HTR-8/SVneo (cell line): ENCODE results near the gene PNKP.

ENCODE experiments used
- DNase-seq: peaks from one replicate; pipeline ENCODE4 v3.0.0; 2011; ENCODE audit warnings: low spot score, mixed read lengths; ENCODE audit not compliant: insufficient read length
- FAIRE-seq: peaks from 2 replicates; lab custom pipeline; 2011; peaks lifted over from hg19 to GRCh38; lab: Jason Lieb, UNC

PNKP gene

GRCh38 chr19:49890349-49891311 is 23.3 kb upstream of the PNKP start:
- DNase-seq (no peak), FAIRE-seq (no peak)

- FAIRE-seq = no peak
- DNase-seq = no peak
Observed at GRCh38 chr19:49889687-49890348, 22.4 kb upstream of the PNKP start.

GRCh38 chr19:49889038-49889686 is 21.8 kb upstream of the PNKP start:
- FAIRE-seq = no peak
- no peak for DNase-seq

- FAIRE-seq = no peak
- no peak for DNase-seq
Observed at GRCh38 chr19:49888510-49888824, 21.1 kb upstream of the PNKP start.

- FAIRE-seq = no peak
- DNase-seq = no peak
Observed at GRCh38 chr19:49887665-49888509, 20.5 kb upstream of the PNKP start.

- DNase-seq (no peak), FAIRE-seq (no peak)
Observed at GRCh38 chr19:49887037-49887664, 19.8 kb upstream of the PNKP start.

- DNase-seq = no peak
- FAIRE-seq = no peak
Observed at GRCh38 chr19:49884760-49885159, 17.4 kb upstream of the PNKP start.

- DNase-seq (no peak), FAIRE-seq (no peak)
Observed at GRCh38 chr19:49884109-49884508, 16.7 kb upstream of the PNKP start.

- FAIRE-seq (no peak), DNase-seq (no peak)
Observed at GRCh38 chr19:49883094-49883493, 15.7 kb upstream of the PNKP start.

GRCh38 chr19:49882643-49883042 is 15.3 kb upstream of the PNKP start:
- DNase-seq (no peak), FAIRE-seq (no peak)

- DNase-seq (no peak), FAIRE-seq (no peak)
Observed at GRCh38 chr19:49881672-49882394, 14.5 kb upstream of the PNKP start.

GRCh38 chr19:49881186-49881585 is 13.8 kb upstream of the PNKP start:
- FAIRE-seq (no peak), DNase-seq (no peak)

- DNase-seq (no peak), FAIRE-seq (no peak)
Observed at GRCh38 chr19:49880162-49880869, 12.9 kb upstream of the PNKP start.

- FAIRE-seq (no peak), DNase-seq (no peak)
Observed at GRCh38 chr19:49879243-49879963, 12.0 kb upstream of the PNKP start.

GRCh38 chr19:49878744-49879070 is 11.3 kb upstream of the PNKP start:
- FAIRE-seq = no peak
- no peak for DNase-seq

- peak; percentile 82 for FAIRE-seq
- DNase-seq = peak; percentile 96
Observed at GRCh38 chr19:49877879-49878743, 10.7 kb upstream of the PNKP start.
